HCT116 (cell line): Measurements from ENCODE around the gene NCAPD3. TPM values are rescaled to one million over a fixed set of nuclear protein-coding genes. Genes with fewer than 3 reads are reported as not detected.

Source experiments
- ATAC-seq: fragments of 200-7000 bp; cut with Tn5 transposase; 2 replicates; pipeline ENCODE4 v1.9.1; 2020; ENCODE audit warnings: mild to moderate bottlenecking, moderate library complexity
- BruUV-seq: library from RNA; stranded (reverse); fragments of 400-500 nt; replicated peaks from 2 replicates; lab custom pipeline; 2021; lab: Mats Ljungman, UMichigan
- CTCF ChIA-PET: fragments of 300-600 bp; sonication (Branson Sonifier 250); formaldehyde crosslinking; loops from one replicate; lab custom pipeline; 2021; ENCODE audit warnings: antibody characterized with exemption; lab: Charles Lee
- POLR2A ChIA-PET: fragments of 300-600, 350-600 bp; sonication (Branson Sonifier 250); formaldehyde crosslinking; loops from one replicate; lab custom pipeline; 2021; ENCODE audit warnings: antibody characterized with exemption; lab: Charles Lee
- RAD21 ChIA-PET, 2 experiments: fragments of 300-600 bp; sonication (Branson Sonifier 250); formaldehyde crosslinking; loops; one replicate each; lab custom pipeline; 2023; ENCODE audit warnings: low total read pairs in 2 of 2; ENCODE audit not compliant: uncharacterized antibody in 2 of 2, unreplicated experiment in 2 of 2, low non-redundant PET in 1 of 2; lab: Charles Lee
- DNase-seq: peaks from one replicate; pipeline ENCODE4 v3.0.0-alpha.2; 2010; ENCODE audit warnings: low read depth, low spot score
- H2AFZ ChIP-seq: fragments of 200-600 bp; shearing (Covaris generic), sonication (generic); 2 replicates; pipeline ENCODE4 v1.6.1; 2017; ENCODE audit warnings: low read depth, mixed run types, mixed read lengths, antibody characterized with exemption, low read length; ENCODE audit not compliant: poor library complexity, severe bottlenecking
- H3K27ac ChIP-seq: 2 replicates; pipeline ENCODE4 v1.5.1; 2012; ENCODE audit warnings: low read depth, low read length
- H3K27me3 ChIP-seq: fragments of 200-600 bp; sonication (generic); 2 replicates; pipeline ENCODE4 v1.6.1; 2016; ENCODE audit warnings: mixed run types, low read length, mixed read lengths; ENCODE audit not compliant: insufficient read depth
- H3K36me3 ChIP-seq, 2 experiments: fragments of 200-500 bp in 1 of 2; fragments of 200-600 bp in 1 of 2; sonication (Bioruptor generic) in 1 of 2; sonication (generic) in 1 of 2; 2 replicates each; pipeline versions ENCODE4 v1.5.1 to v1.6.1; 2014 to 2016; ENCODE audit warnings: low read length in 2 of 2, inconsistent platforms in 1 of 2, mixed read lengths in 1 of 2, mixed run types in 1 of 2; ENCODE audit not compliant: insufficient read depth in 2 of 2, control insufficient read depth in 1 of 2
- H3K4me1 ChIP-seq, 2 experiments: fragments of 200-600 bp in 1 of 2; sonication (generic) in 1 of 2; 2 replicates each; pipeline versions ENCODE4 v1.5.1 to v1.6.1; 2012 to 2017; ENCODE audit warnings: low read length in 2 of 2, inconsistent platforms in 1 of 2, mild to moderate bottlenecking in 1 of 2, mixed read lengths in 1 of 2, mixed run types in 1 of 2, moderate library complexity in 1 of 2; ENCODE audit not compliant: insufficient read depth in 2 of 2, control insufficient read depth in 1 of 2
- H3K4me2 ChIP-seq: fragments of 200-600 bp; sonication (generic); 2 replicates; pipeline ENCODE4 v1.6.1; 2017; ENCODE audit warnings: mixed run types, low read length, mixed read lengths
- H3K4me3 ChIP-seq, 2 experiments: fragments of 200-600 bp in 1 of 2; sonication (generic) in 1 of 2; replicated peaks in 1 of 2; 2 replicates each; pipeline ENCODE4 v1.5.1; 2011 to 2016; ENCODE audit warnings: low read length in 2 of 2, control low read depth in 1 of 2, low read depth in 1 of 2, mild to moderate bottlenecking in 1 of 2, mixed read lengths in 1 of 2, mixed run types in 1 of 2
- H3K79me2 ChIP-seq: fragments of 200-600 bp; sonication (generic); 2 replicates; pipeline ENCODE4 v1.6.1; 2017; ENCODE audit warnings: mild to moderate bottlenecking, mixed run types, low read length, moderate library complexity, mixed read lengths; ENCODE audit not compliant: insufficient read depth
- H3K9ac ChIP-seq: fragments of 200-600 bp; sonication (generic); 2 replicates; pipeline ENCODE4 v1.6.1; 2016; ENCODE audit warnings: low read length, mixed read lengths
- H3K9me2 ChIP-seq: fragments of 200-600 bp; sonication (generic), shearing (Covaris generic); 2 replicates; pipeline ENCODE4 v1.6.1; 2017; ENCODE audit warnings: mixed run types, mild to moderate bottlenecking, moderate library complexity; ENCODE audit not compliant: insufficient read depth
- H3K9me3 ChIP-seq, 2 experiments: fragments of 200-500 bp in 1 of 2; fragments of 200-600 bp in 1 of 2; sonication (Bioruptor generic) in 1 of 2; sonication (generic) in 1 of 2; 2 replicates each; pipeline ENCODE4 v1.6.1; 2014 to 2017; ENCODE audit warnings: low read length in 2 of 2, mixed read lengths in 2 of 2, inconsistent platforms in 1 of 2, low read depth in 1 of 2, mild to moderate bottlenecking in 1 of 2, mixed run types in 1 of 2, moderate library complexity in 1 of 2; ENCODE audit not compliant: control insufficient read depth in 1 of 2, insufficient read depth in 1 of 2
- H4K20me1 ChIP-seq: fragments of 200-600 bp; sonication (generic), shearing (Covaris generic); 2 replicates; pipeline ENCODE4 v1.6.1; 2017; ENCODE audit warnings: mixed run types, mild to moderate bottlenecking, moderate library complexity; ENCODE audit not compliant: insufficient read depth
- ATF3 ChIP-seq: IDR thresholded peaks from 2 replicates; pipeline ENCODE4 v1.6.1; 2012
- CBX3 ChIP-seq: IDR thresholded peaks from 2 replicates; pipeline ENCODE4 v1.6.1; 2012; ENCODE audit warnings: low read depth
- CEBPB ChIP-seq: IDR thresholded peaks from 2 replicates; pipeline ENCODE4 v1.6.1; 2012; ENCODE audit warnings: low read depth
- CTCF ChIP-seq, 3 experiments: fragments of 200-600 bp in 1 of 3; sonication (generic) in 1 of 3; IDR thresholded peaks in 2 of 3; conservative IDR thresholded peaks in 1 of 3; 2 replicates each; pipeline ENCODE4 v1.5.1; 2012 to 2017; ENCODE audit warnings: low read depth in 2 of 3, low read length in 2 of 3, antibody characterized with exemption in 1 of 3, borderline replicate concordance in 1 of 3, control low read depth in 1 of 3, mild to moderate bottlenecking in 1 of 3, mixed read lengths in 1 of 3, mixed run types in 1 of 3, moderate library complexity in 1 of 3; ENCODE audit not compliant: insufficient read depth in 1 of 3
- FOSL1 ChIP-seq: IDR thresholded peaks from 2 replicates; pipeline ENCODE4 v1.6.1; 2012; ENCODE audit warnings: low read depth
- JUND ChIP-seq: IDR thresholded peaks from 2 replicates; pipeline ENCODE4 v1.6.1; 2012
- MAX ChIP-seq: IDR thresholded peaks from 2 replicates; pipeline ENCODE4 v1.6.1; 2012
- POLR2A ChIP-seq: IDR thresholded peaks from 2 replicates; pipeline ENCODE4 v1.7.0; 2011; ENCODE audit warnings: borderline replicate concordance; ENCODE audit not compliant: insufficient read depth, insufficient read length; ENCODE audit errors: extremely low read depth
- SIN3A ChIP-seq: IDR thresholded peaks from 2 replicates; pipeline ENCODE4 v1.6.1; 2012; ENCODE audit warnings: low read depth
- SP1 ChIP-seq: IDR thresholded peaks from 2 replicates; pipeline ENCODE4 v1.6.1; 2012; ENCODE audit warnings: low read depth
- SRF ChIP-seq: IDR thresholded peaks from 2 replicates; pipeline ENCODE4 v1.6.1; 2012; ENCODE audit warnings: low read depth
- intact Hi-C: fragments of 100-400 bp; cut with micrococcal nuclease; formaldehyde crosslinking; loops from 2 replicates; pipeline ENCODE4 v1.10.0; 2022
- total RNA-seq: library from RNA; stranded (reverse); gene quantifications from one replicate; pipeline ENCODE4 v1.2.1, GENCODE V29; 2021; ENCODE audit not compliant: unreplicated experiment

The NCAPD3 gene
- total RNA-seq, 1 experiment from 2014 or later, result 71.0 TPM

- ChIA-PET RAD21 (no interaction called here), POLR2A (no interaction called here), CTCF (no interaction called here)
- intact Hi-C loops, result no loop called here
- H3K9ac ChIP-seq, result no peak overlapping the region
- H3K9me3 ChIP-seq, result no peaks in the 10 kb centered on the region
- TF ChIP-seq FOSL1 (no peak), SP1 (no peak), JUND (no peak), ATF3 (no peak), SRF (no peak), MAX (no peak), SIN3A (no peak), POLR2A (no peak), CEBPB (no peak), CBX3 (no peak), CTCF (IDR thresholded peaks at IDR 0.05 in 2 of 3, conservative IDR thresholded peaks at IDR 0.05 in 1 of 3; ENCODE audit: borderline replicate concordance in 1 of 3, insufficient read depth in 1 of 3, low read depth in 2 of 3, low read length in 2 of 3) (no peak)
- ATAC-seq (no peak), DNase-seq (no peak)
- no peaks in the 10 kb centered on the region for H3K9me2 ChIP-seq
- H3K79me2 ChIP-seq, result no peaks in the 10 kb centered on the region
- H3K36me3 ChIP-seq, result peaks cover 0 to 14% of the 10 kb centered on the region in 2 experiments; a peak in 2 of 4 replicates
- H3K4me3 ChIP-seq, result no peak overlapping the region
- peaks cover 13% of the 10 kb centered on the region; the same call in 1 of the 2 replicates for H3K27me3 ChIP-seq
- no peak overlapping the region for H3K4me2 ChIP-seq
- H3K4me1 ChIP-seq, result no peaks in the 10 kb centered on the region
- H2AFZ ChIP-seq, result no peak overlapping the region
- no peaks in the 10 kb centered on the region for H4K20me1 ChIP-seq
- no peak overlapping the region for H3K27ac ChIP-seq
- no TSS peak for BruUV-seq
Observed at GRCh38 chr11:134146598-134146997, 77.2 kb downstream of the NCAPD3 start.
